DMS114 treated with DMSO at 0.1 percent for 48 hours (cell line): Measurements from ENCODE around the gene FAM217B.
A peak's percentile ranks its signal among the peaks of the same experiment; 100 is the strongest.
"Not testable (repeated sequence)": the region's sequence is repeated elsewhere in the genome, so short reads cannot be mapped to it uniquely, and the experiment has no call there.

Source experiments
- DNase-seq: peaks from one replicate; lab custom pipeline; 2025; ENCODE audit not compliant: unreplicated experiment; lab: John Stamatoyannopoulos, UW

FAM217B gene

DNA sequence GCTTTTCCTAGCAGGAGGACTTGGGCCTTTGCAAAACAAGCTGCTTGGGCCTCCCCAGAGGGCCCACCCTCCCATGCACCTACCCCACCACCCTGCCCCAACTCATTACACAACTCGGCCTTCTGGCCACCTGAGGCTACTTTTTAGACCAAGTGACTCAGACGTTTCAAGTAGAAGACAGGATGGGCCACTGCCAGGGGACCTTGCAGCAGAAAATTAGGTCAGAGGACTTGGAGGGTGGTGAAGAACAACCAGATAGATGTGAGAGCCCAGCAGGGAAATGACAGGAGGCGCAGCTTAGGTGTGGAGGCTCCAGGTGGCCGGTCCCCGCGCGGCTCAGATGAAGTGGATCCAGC lies 1.5 kb upstream of the FAM217B start:
- no peak for DNase-seq

DNA sequence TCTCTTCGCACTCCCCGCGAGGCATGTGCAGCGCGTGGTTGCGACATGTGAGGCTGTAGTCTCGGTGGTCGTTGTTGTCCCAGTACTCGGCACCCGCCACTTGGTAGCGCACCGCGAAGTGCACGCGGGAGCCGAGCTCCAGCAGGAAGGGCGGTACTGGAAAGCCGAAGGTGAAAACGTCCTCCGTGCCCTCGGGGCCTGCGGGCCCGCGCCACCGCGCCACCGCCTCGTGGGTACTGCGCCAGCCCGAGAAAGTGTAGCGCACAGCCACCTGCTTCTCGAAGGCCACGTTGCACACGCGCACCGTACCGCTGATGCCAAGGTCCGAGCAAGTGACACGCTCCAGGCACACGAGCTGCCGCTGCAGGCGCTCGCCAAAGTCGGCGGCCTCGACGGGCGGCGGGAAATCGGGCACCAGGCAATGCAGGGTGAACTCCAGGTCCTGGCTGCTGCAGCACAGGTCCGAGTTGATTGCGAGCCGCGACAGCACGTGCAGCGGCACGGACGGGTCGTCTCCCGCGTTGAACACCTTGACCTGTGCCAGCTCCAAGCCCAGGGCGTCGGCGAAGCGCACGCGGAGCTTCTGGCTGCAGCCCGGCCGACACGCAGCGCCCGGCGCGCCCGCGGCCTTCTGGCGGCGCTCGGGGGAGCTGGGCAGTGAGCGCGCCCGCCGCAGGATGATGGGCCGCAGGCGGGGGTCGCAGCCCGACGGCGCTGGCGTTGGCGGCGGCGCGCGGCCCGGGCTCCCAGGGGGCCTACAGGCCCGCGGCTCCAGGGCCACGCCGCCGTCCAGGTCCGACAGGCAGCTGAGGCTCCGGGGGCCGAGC lies 924 bp upstream of the FAM217B start:
- DNase-seq = no peak

DNA sequence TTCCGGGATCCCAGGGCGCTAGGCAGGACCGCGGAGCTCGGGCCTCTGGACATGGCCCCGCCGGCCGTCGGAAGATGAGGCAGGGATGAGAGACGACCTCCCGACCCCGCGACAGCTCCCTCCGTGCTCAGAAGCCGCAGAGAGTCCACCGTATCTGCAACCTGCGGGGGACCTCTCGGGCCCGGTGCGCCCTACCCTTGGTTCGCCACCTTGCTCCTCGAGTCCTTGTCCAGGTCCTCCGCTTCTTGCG lies 385 bp upstream of the FAM217B start:
- DNase-seq = no peak

DNA sequence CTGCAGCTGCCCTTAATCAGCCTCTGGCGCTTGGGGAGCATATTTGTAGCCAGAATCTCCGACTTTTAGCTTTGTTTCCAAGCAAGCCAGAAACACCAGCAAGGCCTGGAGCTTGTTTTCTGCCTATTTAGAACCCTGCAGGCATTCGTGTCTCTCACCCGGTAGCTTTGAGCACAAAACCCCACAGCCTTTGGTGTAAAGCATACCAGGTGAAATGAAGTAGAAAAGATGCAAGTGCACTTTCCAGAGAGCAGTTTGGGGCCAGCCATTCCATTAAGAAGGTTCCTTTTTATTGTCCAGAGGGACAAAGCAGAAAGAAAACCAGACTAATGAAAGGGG lies 736 bp downstream of the FAM217B start:
- no peak for DNase-seq

DNA sequence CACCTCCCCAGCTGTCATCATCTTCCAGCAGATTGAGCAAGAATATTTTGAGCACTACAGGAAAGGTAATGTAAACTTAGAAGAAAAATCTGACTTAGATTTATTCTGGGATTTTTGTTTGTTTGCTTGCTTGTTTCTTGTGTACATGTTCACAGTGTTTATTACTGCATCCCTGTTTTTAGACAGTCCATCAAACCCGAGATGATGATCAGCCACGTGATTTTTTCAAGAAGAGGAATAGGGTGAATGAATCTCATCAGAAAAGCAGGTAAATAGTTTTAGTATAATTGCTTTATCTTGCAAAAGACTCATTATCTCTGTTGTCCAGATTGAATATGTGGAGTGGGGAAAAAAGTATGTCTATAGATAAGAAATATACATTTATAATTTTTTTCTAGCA lies 2.1 kb downstream of the FAM217B start:
- no peak for DNase-seq

DNA sequence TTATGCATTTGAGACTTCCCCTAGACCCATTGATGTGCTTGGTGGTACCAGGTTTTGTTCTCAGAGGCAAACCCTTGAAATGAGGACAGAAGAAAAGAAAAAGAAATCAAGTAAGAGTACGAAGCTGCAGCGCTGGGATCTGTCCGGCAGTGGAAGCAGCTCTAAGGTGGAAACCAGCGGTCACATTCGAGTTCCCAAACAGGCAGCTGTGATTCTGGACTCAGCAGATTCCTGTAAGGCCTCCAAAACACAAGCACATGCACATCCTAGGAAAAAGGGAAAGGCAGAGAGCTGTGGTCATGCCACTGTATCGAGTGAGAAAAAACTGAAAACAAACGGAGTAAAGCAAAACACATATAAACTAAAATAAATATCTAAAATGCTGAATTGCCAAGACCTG lies 4.5 kb downstream of the FAM217B start:
- no peak for DNase-seq

DNA sequence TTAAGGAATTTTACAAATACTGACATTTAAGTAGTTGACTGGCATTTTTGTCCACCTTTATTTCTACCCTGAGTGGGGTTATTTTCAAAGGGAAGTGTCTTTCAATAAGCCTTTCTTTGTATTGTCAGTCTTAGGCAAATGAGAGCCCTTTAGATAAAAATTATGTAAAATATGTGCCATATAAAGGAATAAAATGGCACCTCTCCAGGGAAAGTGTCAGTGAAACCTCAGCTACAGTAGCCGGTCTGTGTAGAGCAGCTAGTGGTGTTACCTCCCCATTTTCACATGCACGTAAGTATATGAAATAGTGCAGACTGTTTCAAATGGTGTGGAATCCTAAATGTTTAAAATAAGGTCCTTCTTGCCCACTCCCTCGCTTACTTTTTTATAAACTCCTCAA lies 5.0 kb downstream of the FAM217B start:
- no peak for DNase-seq

DNA sequence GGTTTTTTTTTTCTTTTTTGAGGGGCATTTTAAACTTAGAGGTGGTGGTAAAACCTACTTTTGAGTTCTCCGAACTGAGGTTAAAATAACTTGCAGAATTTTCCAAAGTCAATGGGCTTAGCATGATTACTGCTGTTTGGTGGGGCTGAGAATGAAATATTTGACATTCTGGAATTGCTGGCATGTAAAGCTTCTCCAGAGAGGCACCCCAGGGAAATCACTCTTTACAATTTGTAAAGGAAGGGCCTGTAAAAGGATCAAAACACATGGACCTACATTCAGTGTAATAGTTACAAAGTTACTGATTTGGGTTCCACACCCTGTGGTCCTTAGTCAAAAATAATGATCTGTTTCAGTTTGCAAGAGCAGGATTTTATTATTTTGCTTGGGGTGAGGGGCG lies 5.5 kb downstream of the FAM217B start:
- DNase-seq = peak; percentile 28

DNA sequence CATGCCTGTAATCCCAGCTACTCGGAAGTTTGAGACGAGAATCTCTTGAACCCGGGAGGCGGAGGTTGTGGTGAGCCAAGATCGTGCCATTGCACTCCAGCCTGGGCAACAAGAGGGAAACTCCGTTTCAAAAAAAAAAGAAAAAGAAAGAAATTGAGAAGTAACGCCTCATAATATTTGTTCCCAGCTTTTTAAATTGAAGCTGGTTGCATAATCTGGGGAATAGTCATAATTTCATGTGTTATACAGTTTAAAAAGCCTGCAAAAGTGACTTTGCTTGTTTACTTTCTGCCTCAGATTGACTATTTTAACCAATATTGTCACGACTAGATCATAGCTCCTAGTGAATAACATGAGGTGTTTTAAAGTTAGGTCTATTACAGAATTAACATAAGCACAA lies 7.2 kb downstream of the FAM217B start:
- no peak for DNase-seq

DNA sequence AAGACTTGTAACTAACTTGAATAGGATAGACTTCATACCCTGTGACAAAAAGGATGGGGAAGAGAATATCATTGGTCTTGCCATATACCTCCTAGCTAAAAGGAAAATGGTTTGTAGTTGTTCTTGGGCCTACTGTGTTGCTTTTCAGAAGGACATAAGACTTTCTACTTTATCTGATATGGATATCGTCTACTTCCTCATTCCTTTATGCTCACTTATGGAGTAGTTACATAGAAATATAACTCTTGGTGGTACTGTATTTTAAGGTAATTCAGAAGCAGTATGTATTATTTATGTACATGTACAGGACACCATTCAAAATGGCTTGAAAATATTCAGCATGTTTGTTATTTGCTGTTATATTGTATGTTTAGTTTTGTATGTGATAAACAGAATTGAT lies 8.0 kb downstream of the FAM217B start:
- no peak for DNase-seq

DNA sequence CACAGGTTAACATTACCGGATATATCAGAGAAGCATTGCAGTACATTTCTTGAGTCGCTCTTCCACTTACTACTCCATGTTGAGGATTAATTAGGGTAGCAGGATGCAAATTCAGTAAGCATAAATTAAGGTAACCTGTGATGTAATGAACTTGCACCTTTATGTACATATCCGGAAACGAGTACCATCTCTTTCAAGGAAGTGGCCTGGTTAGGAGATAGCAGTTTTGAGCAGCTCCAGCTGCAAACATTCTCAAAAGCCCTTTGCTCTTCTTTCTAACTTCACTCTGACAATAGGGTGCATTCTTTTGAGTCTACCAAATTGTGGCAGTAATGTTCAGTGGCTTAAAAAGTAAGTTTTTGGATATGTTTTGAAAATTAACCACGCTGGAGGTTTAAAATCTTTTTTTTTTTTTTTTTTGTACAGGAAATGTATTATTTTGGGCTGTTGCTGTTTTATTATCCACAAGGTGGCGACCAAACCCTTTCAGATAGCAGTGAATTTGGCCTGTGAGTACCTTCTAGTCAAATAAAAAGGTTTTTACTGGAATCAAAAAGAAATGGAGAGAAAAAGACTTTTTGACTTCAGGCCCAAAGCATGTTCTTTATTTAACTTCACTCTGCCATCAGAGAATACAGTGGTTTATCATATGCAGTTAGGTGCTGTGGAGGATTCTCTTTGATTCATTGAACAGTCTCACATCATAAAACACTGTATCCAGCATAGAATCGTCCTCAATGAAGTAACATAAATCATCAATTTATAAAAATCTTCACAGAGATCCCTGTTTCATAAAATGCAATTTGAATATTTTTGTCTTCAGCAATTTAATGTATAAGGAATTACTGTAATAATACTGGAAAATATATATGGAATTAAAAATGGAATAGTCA lies 8.9 kb downstream of the FAM217B start:
- peak; percentile 44 for DNase-seq

DNA sequence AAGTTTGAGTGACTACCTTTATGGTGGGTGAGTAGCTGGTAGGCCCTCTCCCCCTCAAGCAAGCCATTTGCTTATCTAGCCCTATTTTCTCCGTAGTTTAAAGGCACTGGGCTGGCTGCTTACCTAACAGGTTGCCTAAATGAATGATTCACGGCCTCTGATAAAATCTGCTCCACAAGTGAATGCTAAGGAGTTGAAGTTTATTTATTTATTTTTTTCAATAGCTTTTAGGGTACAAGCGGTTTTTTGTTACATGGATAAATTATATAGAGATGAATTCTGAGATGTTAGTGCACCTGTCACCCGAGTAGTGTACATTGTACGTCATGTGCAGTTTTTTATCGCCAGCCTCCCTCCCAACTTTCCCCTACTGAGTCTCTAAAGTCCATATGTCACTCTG lies 9.7 kb downstream of the FAM217B start:
- DNase-seq = no peak

DNA sequence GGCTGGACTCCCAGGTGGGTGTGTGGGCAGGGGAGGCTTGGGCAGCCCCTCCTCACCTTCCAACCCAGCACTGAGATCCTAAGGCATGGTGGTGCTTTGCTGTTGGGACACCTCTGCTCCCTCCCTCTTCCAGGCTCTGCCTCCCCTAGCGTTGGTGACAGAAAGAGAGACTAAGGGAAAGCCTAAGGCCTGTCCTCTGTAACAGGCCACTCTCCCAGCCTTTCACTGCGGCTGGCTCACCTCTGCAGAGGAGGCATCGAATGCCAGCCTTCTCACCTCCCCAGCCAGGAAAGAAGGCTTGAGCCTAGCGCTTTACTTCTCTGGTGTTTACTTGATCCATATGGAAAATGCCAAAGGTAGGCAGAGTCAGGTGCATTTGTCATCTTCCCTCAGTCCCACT lies 14.5 kb downstream of the FAM217B start:
- no peak for DNase-seq

DNA sequence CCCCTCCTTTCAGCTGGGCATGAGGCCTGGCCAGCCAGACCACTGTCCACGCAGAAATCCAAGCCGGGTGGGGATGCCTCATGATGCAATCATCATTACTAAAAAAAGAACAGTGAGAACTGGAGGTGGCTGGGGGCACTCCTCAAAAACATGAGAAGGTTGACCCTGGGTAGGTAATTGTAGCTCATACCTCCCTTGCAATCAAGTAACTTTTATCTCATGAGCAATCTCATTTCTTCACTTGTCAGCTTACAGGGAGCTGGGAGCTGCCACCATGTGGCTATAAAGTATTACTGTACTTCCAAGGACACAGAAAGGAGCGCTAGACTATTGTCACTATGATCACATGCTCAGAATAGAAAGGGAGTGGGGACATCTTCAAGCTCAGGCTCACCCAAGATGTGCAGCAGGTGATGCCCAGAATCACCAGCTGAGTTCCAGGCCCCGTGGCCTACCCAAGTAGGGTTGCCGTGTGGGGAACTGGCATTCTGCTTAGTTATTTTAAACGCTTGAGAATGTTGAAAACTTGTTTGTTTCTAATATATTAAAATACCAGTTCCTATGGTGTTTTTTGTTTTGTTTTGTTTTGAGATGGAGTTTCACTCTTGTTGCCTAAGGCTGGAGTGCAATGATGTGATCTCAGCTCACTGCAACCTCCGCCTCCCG lies 15.1 kb downstream of the FAM217B start:
- DNase-seq = peak; percentile 34

DNA sequence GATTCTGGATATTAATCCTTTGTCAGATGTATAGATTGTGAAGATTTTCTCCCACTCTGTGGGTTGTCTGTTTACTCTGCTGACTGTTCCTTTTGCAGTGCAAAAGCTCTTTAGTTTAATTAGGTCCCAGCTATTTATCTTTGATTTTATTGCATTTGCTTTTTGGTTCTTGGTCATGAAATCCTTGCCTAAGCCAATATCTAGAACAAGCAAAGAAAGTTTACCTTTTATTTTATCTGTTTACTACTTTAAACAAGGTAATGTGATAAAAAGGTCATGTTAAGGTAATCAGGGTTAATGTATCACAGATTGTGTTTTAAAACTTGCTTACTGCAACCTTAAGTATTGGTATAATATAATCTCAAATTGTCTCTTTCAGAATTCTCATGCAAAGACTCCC lies 17.4 kb downstream of the FAM217B start:
- DNase-seq = not testable (repeated sequence)

DNA sequence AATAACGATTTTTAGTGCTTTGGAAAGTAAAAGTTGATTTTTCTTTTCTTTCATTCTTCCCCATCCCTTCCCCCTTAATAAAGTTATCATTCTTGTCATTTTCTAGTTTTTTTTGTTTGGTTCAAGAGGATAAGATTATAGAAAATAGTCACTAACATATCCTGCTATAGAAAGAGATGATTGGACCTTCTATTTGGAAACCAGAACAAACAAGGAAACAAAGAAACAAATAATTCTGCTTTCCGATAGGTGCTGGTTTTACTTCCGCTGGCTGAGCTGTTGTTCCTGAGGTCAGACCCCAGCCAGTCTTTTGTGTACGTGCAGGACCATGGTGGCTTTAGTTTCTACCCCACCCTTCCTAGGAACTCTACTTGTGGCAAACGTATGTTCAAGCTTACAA lies 17.9 kb downstream of the FAM217B start, which contains the start of gene CDH26:
Gene CDH26 (plus strand): TSS at position 301 of the 400 bp plus-strand sequence. CDS start 304 bp downstream, outside the sequence.
- DNase-seq = no peak

DNA sequence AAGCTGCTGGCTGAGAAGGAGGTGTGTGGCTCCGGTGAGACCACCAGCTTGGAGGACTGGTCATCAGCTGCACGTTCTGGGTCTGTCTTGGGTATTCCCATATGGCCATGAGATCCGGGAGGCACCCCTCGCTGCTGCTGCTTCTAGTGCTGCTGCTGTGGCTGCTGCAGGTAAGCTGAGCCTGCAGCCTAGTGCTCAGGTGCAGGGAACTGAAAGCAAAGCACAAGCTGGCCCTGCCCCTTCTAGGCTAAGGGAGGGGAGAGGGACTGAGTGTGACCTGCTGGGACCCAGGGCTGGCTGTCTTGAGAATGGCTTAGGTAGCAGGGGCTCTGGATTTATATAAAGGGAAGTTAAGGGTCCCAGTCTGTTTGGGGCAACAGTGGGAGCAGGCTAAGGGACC lies 18.4 kb downstream of the FAM217B start:
- DNase-seq = no peak

DNA sequence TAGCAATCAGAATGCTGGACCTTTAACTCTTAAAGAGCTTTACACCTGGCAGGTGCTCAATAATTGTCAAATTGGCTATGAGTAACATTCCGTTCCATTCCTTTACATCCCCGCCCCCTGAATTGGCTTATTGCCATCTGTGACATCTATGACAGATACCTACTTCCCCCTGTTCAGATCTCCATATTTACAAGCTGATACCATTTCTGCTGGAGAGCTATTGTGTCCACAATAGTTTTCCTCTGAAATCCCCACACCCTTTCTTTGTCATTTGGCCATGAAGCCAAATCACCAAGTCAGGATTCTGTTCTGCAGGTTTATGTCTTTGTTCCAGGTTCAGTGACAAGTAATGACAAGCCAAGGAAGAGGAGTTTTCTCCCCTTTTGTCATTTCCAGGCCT lies 21.2 kb downstream of the FAM217B start:
- DNase-seq = no peak

DNA sequence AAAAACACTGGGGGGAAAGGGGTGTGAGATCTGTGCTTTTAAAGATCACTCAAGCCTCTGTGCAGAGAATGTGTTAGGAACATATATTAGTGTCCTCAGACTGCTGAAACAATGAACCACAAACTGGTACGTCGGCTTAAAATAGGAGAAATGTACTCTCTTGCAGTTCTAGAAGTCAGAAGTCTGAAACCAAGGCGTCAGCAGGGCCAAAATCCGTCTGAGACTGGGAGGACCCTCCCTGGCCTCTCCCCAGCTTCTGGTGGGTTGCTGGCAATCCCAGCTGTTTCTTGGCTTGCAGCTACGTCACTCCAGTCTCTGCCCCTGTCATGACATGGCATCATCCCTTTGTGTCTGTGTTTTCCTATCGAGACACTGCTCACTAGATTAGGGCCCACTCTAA lies 22.0 kb downstream of the FAM217B start:
- no peak for DNase-seq

DNA sequence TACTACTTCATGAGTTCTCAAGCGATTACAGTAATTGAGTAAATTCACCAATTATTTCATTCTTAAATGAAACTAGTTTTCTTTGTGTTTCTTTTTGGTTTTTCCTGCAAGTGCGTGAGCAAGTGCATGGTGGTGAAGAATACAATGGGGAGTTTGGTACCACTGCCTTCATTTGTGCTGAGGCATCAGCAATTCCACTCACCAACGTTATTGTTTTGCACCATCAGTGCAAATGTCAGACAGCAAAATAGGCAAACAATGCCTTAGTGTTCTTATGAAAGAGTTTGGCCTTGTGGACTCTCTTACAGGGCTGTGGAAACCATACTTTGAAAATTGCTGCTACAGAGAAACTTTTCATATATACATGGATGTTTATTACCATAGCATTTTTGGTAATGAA lies 26.2 kb downstream of the FAM217B start:
- DNase-seq = no peak

DNA sequence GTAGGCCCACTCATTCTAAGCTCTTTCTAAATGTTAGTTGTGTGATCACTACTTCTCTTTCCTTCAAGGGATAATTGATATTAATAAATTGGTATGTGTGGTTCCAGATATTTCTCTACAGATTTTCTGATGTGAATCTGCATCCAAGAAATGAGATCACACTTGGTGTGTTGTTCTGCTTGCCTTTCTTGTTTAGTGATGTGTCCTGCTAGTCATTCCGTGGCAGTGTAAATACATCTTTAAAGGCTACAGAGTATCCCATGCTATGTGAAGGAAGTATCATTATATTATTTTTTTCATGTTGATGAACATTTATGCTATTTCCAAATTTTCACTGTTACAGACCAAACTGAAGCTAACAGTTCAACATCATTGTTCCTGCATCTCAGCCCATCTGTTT lies 31.2 kb downstream of the FAM217B start:
- no peak for DNase-seq
